SU-DHL-6 (cell line): ENCODE measurements around the gene TCP11L2.

Experiments used
- H2AFZ ChIP-seq: fragments of 200-600 bp; sonication (generic); 2 replicates; pipeline ENCODE4 v1.6.1; 2014; ENCODE audit warnings: low read depth, mild to moderate bottlenecking, moderate library complexity, mixed read lengths, antibody characterized with exemption, low read length; ENCODE audit not compliant: severe bottlenecking
- H3F3A ChIP-seq: fragments of 200-600 bp; shearing (Covaris generic); 2 replicates; pipeline ENCODE4 v1.6.0; 2016; ENCODE audit warnings: antibody characterized with exemption, mild to moderate bottlenecking; ENCODE audit not compliant: insufficient read depth
- H3K27ac ChIP-seq: fragments of 200-600 bp; sonication (generic); 2 replicates; pipeline ENCODE4 v1.5.1; 2016; ENCODE audit warnings: low read depth, mild to moderate bottlenecking, low read length, moderate library complexity, mixed read lengths
- H3K27me3 ChIP-seq: fragments of 200-600 bp; sonication (generic), shearing (Covaris generic); 2 replicates; pipeline ENCODE4 v1.6.0; 2014; ENCODE audit warnings: mild to moderate bottlenecking, low read length
- H3K36me3 ChIP-seq: fragments of 200-600 bp; sonication (generic); 2 replicates; pipeline ENCODE4 v1.6.1; 2014; ENCODE audit warnings: mild to moderate bottlenecking, low read length, mixed read lengths
- H3K4me2 ChIP-seq: fragments of 300-600, 200-600 bp; shearing (Covaris generic), sonication (generic); 2 replicates; pipeline ENCODE4 v1.6.0; 2014; ENCODE audit warnings: low read length, low read depth, mild to moderate bottlenecking; ENCODE audit not compliant: poor library complexity, severe bottlenecking
- H3K4me3 ChIP-seq: fragments of 200-600 bp; sonication (generic); 2 replicates; pipeline ENCODE4 v1.5.1; 2014; ENCODE audit warnings: antibody characterized with exemption, low read length, mild to moderate bottlenecking, mixed read lengths; ENCODE audit not compliant: insufficient read depth, poor library complexity, severe bottlenecking
- H3K79me2 ChIP-seq: fragments of 200-600 bp; sonication (generic); 2 replicates; pipeline ENCODE4 v1.6.1; 2014; ENCODE audit warnings: mild to moderate bottlenecking, low read length, moderate library complexity; ENCODE audit not compliant: insufficient read depth
- H3K9ac ChIP-seq: fragments of 200-600 bp; sonication (generic); 2 replicates; pipeline ENCODE4 v1.7.0; 2014; ENCODE audit warnings: mild to moderate bottlenecking, low read length
- H3K9me2 ChIP-seq: fragments of 200-600 bp; sonication (generic); replicated peaks from 2 replicates; pipeline ENCODE4 v1.6.1; 2014; ENCODE audit warnings: low read length; ENCODE audit not compliant: insufficient read depth
- H3K9me3 ChIP-seq: fragments of 200-600 bp; sonication (generic); 2 replicates; pipeline ENCODE4 v1.6.1; 2014; ENCODE audit warnings: low read length, mixed read lengths; ENCODE audit not compliant: insufficient read depth
- H4K20me1 ChIP-seq: fragments of 200-600 bp; sonication (generic); 2 replicates; pipeline ENCODE4 v1.6.1; 2014; ENCODE audit warnings: low read depth, mild to moderate bottlenecking, antibody characterized with exemption, low read length, moderate library complexity, mixed read lengths
- EZH2phosphoT487 ChIP-seq: fragments of 200-600 bp; sonication (generic), shearing (Covaris generic); conservative IDR thresholded peaks from 2 replicates; pipeline ENCODE4 v1.6.1; 2018; ENCODE audit warnings: mild to moderate bottlenecking, antibody characterized with exemption, low read length, moderate library complexity, mixed read lengths
- TF ChIP-seq, protein P1 (sequence below): fragments of 200-600 bp; sonication (generic); IDR thresholded peaks from one replicate; pipeline ENCODE4 v1.5.1; 2017; ENCODE audit warnings: antibody characterized with exemption, mild to moderate bottlenecking, low read length, moderate library complexity; ENCODE audit not compliant: insufficient read depth, poor library complexity, severe bottlenecking

TCP11L2 gene

DNA sequence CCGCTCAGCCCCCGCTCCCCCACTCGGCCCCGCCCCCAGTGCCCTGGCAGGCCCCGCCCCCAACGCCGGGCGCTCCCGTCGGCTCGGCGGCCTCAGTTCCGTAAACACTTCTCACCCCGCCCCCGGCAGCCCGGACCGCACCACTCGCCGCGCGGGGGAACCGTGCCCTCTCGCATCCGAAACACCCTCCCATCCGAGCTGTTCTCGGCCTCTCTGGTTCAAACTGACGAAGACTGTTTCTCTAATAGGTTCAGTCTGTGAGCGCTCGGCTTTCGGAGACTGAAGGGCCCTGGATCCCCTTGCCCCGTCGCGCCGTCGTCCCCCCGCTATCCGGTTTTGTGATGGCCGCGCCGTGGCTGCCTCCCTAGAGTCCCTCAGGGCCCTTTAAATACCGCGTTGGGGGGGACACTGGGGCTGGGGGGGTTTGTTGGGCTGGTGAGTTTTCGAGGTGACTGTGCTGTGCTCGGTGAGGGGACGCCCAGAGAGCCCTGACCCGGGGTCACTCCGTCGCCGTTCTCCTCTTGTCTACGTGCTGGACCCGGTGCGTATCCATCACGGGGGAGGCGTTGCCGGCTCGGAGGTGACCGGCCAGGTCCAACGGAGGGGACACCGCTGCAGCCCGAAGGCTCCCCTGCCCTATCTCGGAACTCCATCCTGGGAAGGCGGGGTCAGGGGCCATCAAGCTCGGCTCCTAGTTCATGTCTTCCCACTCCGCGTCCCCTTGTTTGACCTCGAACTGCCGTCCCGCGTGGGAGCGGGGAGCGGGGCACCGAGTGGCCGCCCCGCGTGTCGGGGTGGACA lies at the start of gene TCP11L2:
TSS of gene TCP11L2 (plus strand) at position 333 of the 801 bp plus-strand sequence. CDS start 8,343 bp downstream, outside the sequence.
- peak within 1 kb of the TSS; percentile 81 for H3K4me2 ChIP-seq
- H3K9me2 ChIP-seq, result no peaks in the 10 kb centered on the region
- no peaks in the 10 kb centered on the region for H3F3A ChIP-seq
- H4K20me1 ChIP-seq, result no peaks in the 10 kb centered on the region
- H3K9ac ChIP-seq, result peak within 1 kb of the TSS; percentile 64
- H3K36me3 ChIP-seq, result no peaks in the 10 kb centered on the region
- H3K79me2 ChIP-seq, result no peaks in the 10 kb centered on the region
- H3K9me3 ChIP-seq, result no peaks in the 10 kb centered on the region
- no peak for TF ChIP-seq EZH2phosphoT487
- TF ChIP-seq, protein P1, sequence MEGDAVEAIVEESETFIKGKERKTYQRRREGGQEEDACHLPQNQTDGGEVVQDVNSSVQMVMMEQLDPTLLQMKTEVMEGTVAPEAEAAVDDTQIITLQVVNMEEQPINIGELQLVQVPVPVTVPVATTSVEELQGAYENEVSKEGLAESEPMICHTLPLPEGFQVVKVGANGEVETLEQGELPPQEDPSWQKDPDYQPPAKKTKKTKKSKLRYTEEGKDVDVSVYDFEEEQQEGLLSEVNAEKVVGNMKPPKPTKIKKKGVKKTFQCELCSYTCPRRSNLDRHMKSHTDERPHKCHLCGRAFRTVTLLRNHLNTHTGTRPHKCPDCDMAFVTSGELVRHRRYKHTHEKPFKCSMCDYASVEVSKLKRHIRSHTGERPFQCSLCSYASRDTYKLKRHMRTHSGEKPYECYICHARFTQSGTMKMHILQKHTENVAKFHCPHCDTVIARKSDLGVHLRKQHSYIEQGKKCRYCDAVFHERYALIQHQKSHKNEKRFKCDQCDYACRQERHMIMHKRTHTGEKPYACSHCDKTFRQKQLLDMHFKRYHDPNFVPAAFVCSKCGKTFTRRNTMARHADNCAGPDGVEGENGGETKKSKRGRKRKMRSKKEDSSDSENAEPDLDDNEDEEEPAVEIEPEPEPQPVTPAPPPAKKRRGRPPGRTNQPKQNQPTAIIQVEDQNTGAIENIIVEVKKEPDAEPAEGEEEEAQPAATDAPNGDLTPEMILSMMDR, result no peak
- no peaks in the 10 kb centered on the region for H3K27me3 ChIP-seq
- peak within 1 kb of the TSS; percentile 55 for H3K27ac ChIP-seq
- peak within 1 kb of the TSS; percentile 74 for H3K4me3 ChIP-seq
- H2AFZ ChIP-seq, result peak within 1 kb of the TSS; percentile 98

DNA sequence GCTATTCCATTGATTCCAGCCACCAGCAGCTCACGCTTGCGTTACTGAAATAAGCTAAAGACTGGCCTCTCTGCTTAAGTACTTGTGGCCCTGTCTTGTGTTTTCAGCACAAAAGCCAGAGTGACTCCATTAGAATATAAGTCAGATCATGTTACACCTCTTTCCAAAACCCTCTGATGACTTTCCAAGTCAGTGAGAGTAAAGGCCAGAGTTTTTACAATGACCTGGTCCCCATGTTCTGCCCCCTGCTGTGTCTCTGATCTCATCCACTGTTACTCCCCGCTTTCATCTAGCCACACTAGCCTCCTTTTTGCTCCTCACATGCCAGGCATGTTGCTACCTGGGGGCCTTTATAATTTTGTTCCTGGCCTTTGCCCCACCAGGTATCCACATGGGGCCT lies 47.8 kb upstream of the TCP11L2 start:
- Histone ChIP-seq H3K36me3 (no peaks in the 10 kb centered on the region), H3K4me3 (no peak overlapping the region)

DNA sequence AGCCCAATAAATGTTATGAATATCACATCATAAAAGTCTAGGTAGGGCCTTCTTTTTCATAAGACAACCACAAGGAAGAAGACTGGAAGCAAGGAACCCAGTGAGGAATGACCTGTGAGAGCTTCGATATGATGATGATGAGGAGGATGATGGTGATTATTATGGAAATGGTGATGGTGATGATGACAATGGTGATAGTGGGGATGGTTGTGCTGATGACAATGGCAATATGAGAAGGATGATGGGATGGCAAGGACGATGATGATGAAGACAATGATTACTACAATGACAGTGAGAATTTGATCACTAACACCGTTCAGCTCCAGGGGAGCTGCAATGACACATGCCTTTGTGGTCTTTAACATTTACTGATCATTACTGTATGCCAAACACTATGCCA lies 47.0 kb upstream of the TCP11L2 start:
- no peak overlapping the region for H3K4me2 ChIP-seq
- no peak for TF ChIP-seq EZH2phosphoT487
- TF ChIP-seq, protein P1, result no peak
- H3K27ac ChIP-seq, result no peak overlapping the region

More for the DNA sequence above, 47.8 kb upstream of the TCP11L2 start:
- Histone ChIP-seq H3K4me2 (no peak overlapping the region), H3K9ac (no peak overlapping the region), H4K20me1 (no peaks in the 10 kb centered on the region), H3K9me2 (no peaks in the 10 kb centered on the region), H3F3A (no peaks in the 10 kb centered on the region), H3K79me2 (no peaks in the 10 kb centered on the region), H2AFZ (no peak overlapping the region), H3K9me3 (no peaks in the 10 kb centered on the region), H3K27ac (no peak overlapping the region), H3K27me3 (no peaks in the 10 kb centered on the region)
- TF ChIP-seq, protein P1, result no peak
- no peak for TF ChIP-seq EZH2phosphoT487

More for the DNA sequence above, 47.0 kb upstream of the TCP11L2 start:
- Histone ChIP-seq H3K4me3 (no peak overlapping the region), H2AFZ (no peak overlapping the region), H4K20me1 (no peaks in the 10 kb centered on the region), H3F3A (no peaks in the 10 kb centered on the region), H3K9ac (no peak overlapping the region), H3K36me3 (no peaks in the 10 kb centered on the region), H3K9me2 (no peaks in the 10 kb centered on the region), H3K79me2 (no peaks in the 10 kb centered on the region), H3K27me3 (no peaks in the 10 kb centered on the region), H3K9me3 (no peaks in the 10 kb centered on the region)
